IMR-90 (cell line): Measurements from ENCODE around the gene PALMD. TPM values are rescaled to one million over a fixed set of nuclear protein-coding genes. Genes with fewer than 3 reads are reported as not detected.

ENCODE experiments used
- ATAC-seq: fragments of 200-7000 bp; cut with Tn5 transposase; 2 replicates; pipeline ENCODE4 v1.9.1; 2020; ENCODE audit warnings: low read depth, mild to moderate bottlenecking, moderate library complexity
- BruUV-seq: library from RNA; stranded (reverse); fragments of 400-500 nt; replicated peaks from 2 replicates; lab custom pipeline; 2021; lab: Mats Ljungman, UMichigan
- CTCF ChIA-PET: fragments of 300-600 bp; formaldehyde crosslinking; extraction: SDS; loops from one replicate; lab custom pipeline; 2021; ENCODE audit warnings: antibody characterized with exemption; lab: Yijun Ruan, JAX
- POLR2A ChIA-PET: fragments of 300-600 bp; sonication (Branson Sonifier 250); formaldehyde crosslinking; loops from one replicate; lab custom pipeline; 2022; ENCODE audit warnings: antibody characterized with exemption; ENCODE audit not compliant: unreplicated experiment; lab: Charles Lee
- DNase-seq: peaks from one replicate; pipeline ENCODE4 v3.0.0; 2013
- H2AFZ ChIP-seq: replicated peaks from 2 replicates; pipeline ENCODE3; 2013; ENCODE audit warnings: low read length, mild to moderate bottlenecking; ENCODE audit not compliant: poor library complexity
- H2AK5ac ChIP-seq: 2 replicates; pipeline ENCODE4 v1.6.1; 2013; ENCODE audit warnings: low read depth, low read length, inconsistent platforms
- H2AK9ac ChIP-seq: replicated peaks from 2 replicates; pipeline ENCODE3; 2013; ENCODE audit warnings: mild to moderate bottlenecking, low read depth, low read length, moderate library complexity; ENCODE audit not compliant: poor library complexity
- H2BK120ac ChIP-seq: 2 replicates; pipeline ENCODE4 v1.6.1; 2013; ENCODE audit warnings: low read depth, low read length, inconsistent platforms
- H2BK15ac ChIP-seq: 3 replicates; pipeline ENCODE4 v1.6.1; 2013; ENCODE audit warnings: low read depth, low read length, inconsistent platforms
- H2BK20ac ChIP-seq: 2 replicates; pipeline ENCODE4 v1.6.1; 2013; ENCODE audit warnings: low read depth, mild to moderate bottlenecking, inconsistent platforms, low read length, moderate library complexity
- H2BK5ac ChIP-seq: 2 replicates; pipeline ENCODE4 v1.6.1; 2013; ENCODE audit warnings: mild to moderate bottlenecking, low read depth, low read length, inconsistent platforms; ENCODE audit not compliant: poor library complexity, severe bottlenecking
- H3K14ac ChIP-seq: replicated peaks from 2 replicates; pipeline ENCODE4 v1.6.1; 2013; ENCODE audit warnings: low read depth, low read length, inconsistent platforms
- H3K18ac ChIP-seq: 2 replicates; pipeline ENCODE4 v1.6.1; 2013; ENCODE audit warnings: low read depth, low read length, control low read depth
- H3K23ac ChIP-seq: 2 replicates; pipeline ENCODE4 v1.6.1; 2013; ENCODE audit warnings: low read depth, low read length, inconsistent platforms
- H3K27ac ChIP-seq: 2 replicates; pipeline ENCODE4 v1.5.1; 2013; ENCODE audit warnings: mild to moderate bottlenecking, control low read depth, low read length; ENCODE audit not compliant: insufficient read depth
- H3K27me3 ChIP-seq: 2 replicates; pipeline ENCODE4 v1.6.1; 2013; ENCODE audit warnings: low read length; ENCODE audit not compliant: control insufficient read depth, insufficient read depth
- H3K36me3 ChIP-seq: 2 replicates; pipeline ENCODE4 v1.6.1; 2013; ENCODE audit warnings: low read length, mixed read lengths; ENCODE audit not compliant: control insufficient read depth, insufficient read depth
- H3K4ac ChIP-seq: 2 replicates; pipeline ENCODE4 v1.6.1; 2013; ENCODE audit warnings: low read depth, low read length, inconsistent platforms
- H3K4me1 ChIP-seq: 2 replicates; pipeline ENCODE4 v1.6.1; 2013; ENCODE audit warnings: low read length, mixed read lengths; ENCODE audit not compliant: control insufficient read depth, insufficient read depth
- H3K4me2 ChIP-seq: 2 replicates; pipeline ENCODE4 v1.6.1; 2013; ENCODE audit warnings: low read depth, mild to moderate bottlenecking, control low read depth, low read length, moderate library complexity
- H3K4me3 ChIP-seq: 2 replicates; pipeline ENCODE4 v1.5.1; 2013; ENCODE audit warnings: low read depth, mild to moderate bottlenecking, control low read depth, low read length, moderate library complexity; ENCODE audit not compliant: insufficient read depth
- H3K56ac ChIP-seq: 2 replicates; pipeline ENCODE4 v1.6.1; 2013; ENCODE audit warnings: low read length, inconsistent platforms; ENCODE audit not compliant: insufficient read depth; ENCODE audit errors: extremely low read depth
- H3K79me1 ChIP-seq, 2 experiments: 2 replicates each; pipeline ENCODE4 v1.6.1; 2013; ENCODE audit warnings: low read length in 2 of 2, inconsistent platforms in 1 of 2, low read depth in 1 of 2
- H3K9ac ChIP-seq: 2 replicates; pipeline ENCODE4 v1.6.1; 2013; ENCODE audit warnings: low read depth, low read length, control low read depth
- H3K9me1 ChIP-seq: 2 replicates; pipeline ENCODE4 v1.6.1; 2013; ENCODE audit warnings: low read length, inconsistent platforms; ENCODE audit not compliant: insufficient read depth
- H3K9me3 ChIP-seq: 2 replicates; pipeline ENCODE4 v1.6.1; 2013; ENCODE audit warnings: low read length; ENCODE audit not compliant: control insufficient read depth, insufficient read depth
- H4K20me1 ChIP-seq: 2 replicates; pipeline ENCODE4 v1.6.1; 2013; ENCODE audit warnings: low read length, inconsistent platforms; ENCODE audit not compliant: insufficient read depth
- H4K5ac ChIP-seq: 2 replicates; pipeline ENCODE4 v1.6.1; 2013; ENCODE audit warnings: mild to moderate bottlenecking, low read depth, low read length, control low read depth
- H4K8ac ChIP-seq, 2 experiments: 2 replicates each; pipeline ENCODE4 v1.6.1; 2013; ENCODE audit warnings: low read depth in 2 of 2, low read length in 2 of 2, control low read depth in 1 of 2, inconsistent platforms in 1 of 2
- H4K91ac ChIP-seq: 2 replicates; pipeline ENCODE4 v1.6.1; 2013; ENCODE audit warnings: low read depth, low read length, inconsistent platforms; ENCODE audit not compliant: insufficient read depth
- BHLHE40 ChIP-seq: fragments of 150-350 bp; IDR thresholded peaks from 2 replicates; pipeline ENCODE4 v1.6.1; 2016; ENCODE audit warnings: mild to moderate bottlenecking, low read depth, low read length
- CEBPB ChIP-seq: IDR thresholded peaks from 2 replicates; pipeline ENCODE4 v1.6.1; 2012; ENCODE audit warnings: low read depth, low read length, improper control_type of control experiment
- CHD1 ChIP-seq: IDR thresholded peaks from 2 replicates; pipeline ENCODE4 v1.6.1; 2012; ENCODE audit warnings: low read depth, low read length, improper control_type of control experiment
- CTCF ChIP-seq: conservative IDR thresholded peaks from 2 replicates; pipeline ENCODE4 v1.5.1; 2012; ENCODE audit warnings: mild to moderate bottlenecking, low read depth, low read length, improper control_type of control experiment
- FOS ChIP-seq: fragments of 150-350 bp; IDR thresholded peaks from 2 replicates; pipeline ENCODE4 v1.6.1; 2016; ENCODE audit warnings: low read depth, low read length
- MAFK ChIP-seq: IDR thresholded peaks from 2 replicates; pipeline ENCODE4 v1.6.1; 2012; ENCODE audit warnings: low read depth, low read length, improper control_type of control experiment
- MAZ ChIP-seq: IDR thresholded peaks from 2 replicates; pipeline ENCODE4 v1.6.1; 2012; ENCODE audit warnings: low read depth, mild to moderate bottlenecking, low read length, improper control_type of control experiment, moderate library complexity, borderline replicate concordance
- POLR2A ChIP-seq: IDR thresholded peaks from 2 replicates; pipeline ENCODE4 v1.6.1; 2012; ENCODE audit warnings: mild to moderate bottlenecking, low read depth, low read length
- SMC3 ChIP-seq: fragments of 150-350 bp; IDR thresholded peaks from 2 replicates; pipeline ENCODE4 v1.6.1; 2016; ENCODE audit warnings: low read depth, mild to moderate bottlenecking, antibody characterized with exemption, low read length, moderate library complexity
- WGBS, 2 experiments: methylation state at CpG; one replicate each; pipeline versions ENCODE4 v1.1.5 to v1.1.7; 2013; ENCODE audit warnings: missing lambda C conversion rate in 2 of 2; ENCODE audit not compliant: insufficient read length in 1 of 2; ENCODE audit errors: extremely low coverage in 2 of 2; 5-methylcytosine and 5-hydroxymethylcytosine counted together
- dilution Hi-C: fragments of 300-500 bp; cut with HindIII; formaldehyde crosslinking; loops from one replicate; pipeline ENCODE4 v1.14.3; 2018; ENCODE audit warnings: low sequenced_read_pairs; ENCODE audit not compliant: unreplicated experiment
- in situ Hi-C: fragments of 300-500 bp; cut with MboI; formaldehyde crosslinking; loops from 3 replicates; pipeline ENCODE4 v1.14.3; 2019; ENCODE audit warnings: low sequenced_read_pairs, inconsistent platforms, mixed read lengths
- intact Hi-C: fragments of 100-400 bp; cut with micrococcal nuclease; formaldehyde crosslinking; loops from 2 replicates; pipeline ENCODE4 v1.10.0; 2022
- polyA plus RNA-seq, 3 experiments: library from polyadenylated mRNA; depleted of rRNA; stranded (reverse); fragments of >200 nt; gene quantifications; 2 replicates each; pipeline ENCODE4 v1.2.3, GENCODE V29; 2012; ENCODE audit warnings: low replicate concordance in 1 of 3
- total RNA-seq: library from RNA; depleted of rRNA; stranded (reverse); fragments of >200 nt; gene quantifications from 2 replicates; pipeline ENCODE4 v1.2.3, GENCODE V29; 2012

PALMD gene
- total and polyA plus RNA-seq, 2 of the 4 experiments (the other 2 are of a cell fraction): 0.51 to 0.72 TPM

GRCh38 chr1:99647490-99647889 lies 1.6 kb downstream of the PALMD start:
- Histone ChIP-seq H4K8ac (no peak overlapping the region), H3K4me3 (no peak overlapping the region), H2AK5ac (no peak overlapping the region), H3K23ac (no peak overlapping the region), H3K27me3 (no peaks in the 10 kb centered on the region), H3K4me2 (no peak overlapping the region), H3K4ac (no peak overlapping the region), H4K5ac (no peak overlapping the region; the same call in 1 of the 2 replicates), H3K56ac (no peak overlapping the region), H3K36me3 (no peaks in the 10 kb centered on the region), H4K91ac (no peak overlapping the region), H2AK9ac (no peak overlapping the region), H2BK20ac (no peak overlapping the region), H3K27ac (no peak overlapping the region), H3K4me1 (peaks cover 17% of the 10 kb centered on the region), H3K9me3 (no peaks in the 10 kb centered on the region), H4K20me1 (no peaks in the 10 kb centered on the region), H2BK5ac (no peak overlapping the region), H3K79me1 (no peaks in the 10 kb centered on the region), H2AFZ (no peak overlapping the region), H3K18ac (no peak overlapping the region), H3K14ac (no peak overlapping the region), H3K9me1 (peaks cover 4% of the 10 kb centered on the region; the same call in 1 of the 2 replicates), H2BK15ac (0 out of 3 replicates have a peak overlapping the region, but pooled peaks have one; percentile 43), H3K9ac (no peak overlapping the region), H2BK120ac (0 out of 2 replicates have a peak overlapping the region, but pooled peaks have one; percentile 22)
- dilution Hi-C loops (no loop called here), in situ Hi-C loops (no loop called here), intact Hi-C loops (no loop called here)
- WGBS, 2 experiments: no CpG with 5 or more reads among the region's 4 CpGs
- CTCF ChIA-PET: interaction anchor here (0.8 to 1.3 kb wide), 3 partner anchors 10 to 12 kb away, joined by 3 to 4 read pairs (median 4); no protein-coding TSS in a partner anchor
- DNase-seq: no peak
- POLR2A ChIA-PET: no interaction called here
- ATAC-seq: no peak
- TF ChIP-seq CHD1 (no peak), CTCF (no peak), FOS (no peak), MAFK (no peak), MAZ (no peak), CEBPB (no peak), SMC3 (no peak), BHLHE40 (no peak), POLR2A (no peak)
- no TSS peak for BruUV-seq
